DMS153 treated with DMSO at 0.1 percent for 48 hours (cell line): Measurements from ENCODE around the gene THSD7B.

Experiments used
- DNase-seq: peaks from one replicate; lab custom pipeline; 2025; ENCODE audit not compliant: unreplicated experiment; lab: John Stamatoyannopoulos, UW

Gene THSD7B

GRCh38 chr2:137192366-137193310, 427.3 kb downstream of the THSD7B start:
- DNase-seq = no peak

DNA sequence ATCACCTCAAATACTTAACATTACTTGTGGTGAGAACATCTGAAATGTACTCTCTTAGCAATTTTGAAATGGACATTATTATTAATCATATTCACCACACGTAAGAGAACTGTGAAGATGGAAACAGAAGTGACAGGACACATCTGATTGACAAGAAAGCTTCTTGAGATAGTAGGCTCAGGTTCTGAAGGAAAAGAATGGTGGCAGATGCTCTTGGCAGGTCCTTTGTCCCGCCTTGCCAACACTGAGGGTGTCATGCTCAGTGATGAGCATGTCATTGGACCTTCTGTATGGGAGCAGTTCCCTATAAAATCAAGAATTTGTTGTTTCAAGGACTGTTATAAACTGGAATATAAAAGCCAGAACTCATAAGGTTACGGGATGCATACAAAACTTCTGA, 428.1 kb downstream of the THSD7B start:
- DNase-seq = no peak

DNA sequence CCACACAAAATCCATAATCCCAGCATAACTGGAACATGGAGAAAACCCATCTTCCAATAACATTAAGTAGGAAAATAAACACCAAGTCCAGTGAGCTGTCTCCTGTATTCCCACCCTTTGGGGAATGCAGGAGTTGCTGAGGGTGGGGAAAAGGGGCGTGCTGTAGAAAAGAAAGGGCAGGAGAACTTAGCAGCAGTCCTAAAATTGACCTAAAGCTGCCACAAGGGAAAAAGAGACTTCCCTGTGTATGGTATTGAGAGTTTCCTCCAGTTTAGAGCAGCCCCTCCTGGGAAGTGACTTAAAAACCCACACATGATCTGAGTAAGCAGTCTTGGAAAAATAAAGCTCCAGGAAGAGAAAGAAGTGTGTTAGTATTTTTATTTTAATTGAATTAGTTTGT, 428.8 kb downstream of the THSD7B start:
- no peak for DNase-seq

GRCh38 chr2:137199751-137200150, 434.4 kb downstream of the THSD7B start:
- DNase-seq = no peak

GRCh38 chr2:137202318-137202717, 437.0 kb downstream of the THSD7B start:
- no peak for DNase-seq

- no peak for DNase-seq
Measured at GRCh38 chr2:137205324-137205723, 440.0 kb downstream of the THSD7B start.

DNA sequence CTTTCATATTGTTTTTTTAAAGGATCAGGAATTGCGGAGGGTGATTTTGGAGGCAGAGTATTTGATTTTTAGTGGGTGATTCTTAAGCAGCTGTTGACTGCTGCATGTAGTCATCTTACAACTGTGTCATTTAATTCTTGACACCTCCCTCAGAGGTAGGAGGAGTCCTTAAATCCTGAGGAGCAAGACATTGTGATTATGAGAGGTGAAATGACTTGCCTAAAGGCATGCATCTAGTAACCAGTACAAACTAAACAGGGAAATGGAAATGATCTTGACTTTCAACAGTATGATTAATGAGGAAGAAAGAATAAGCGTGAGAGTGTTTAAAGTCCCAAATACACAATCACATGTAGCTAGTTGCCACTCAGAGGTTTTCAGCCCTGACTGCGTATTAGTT, 440.7 kb downstream of the THSD7B start:
- no peak for DNase-seq

GRCh38 chr2:137207030-137207429, 441.7 kb downstream of the THSD7B start:
- no peak for DNase-seq

- no peak for DNase-seq
Measured at GRCh38 chr2:137208431-137208891, 443.1 kb downstream of the THSD7B start.

- DNase-seq = no peak
Measured at GRCh38 chr2:137210039-137210438, 444.7 kb downstream of the THSD7B start.

DNA sequence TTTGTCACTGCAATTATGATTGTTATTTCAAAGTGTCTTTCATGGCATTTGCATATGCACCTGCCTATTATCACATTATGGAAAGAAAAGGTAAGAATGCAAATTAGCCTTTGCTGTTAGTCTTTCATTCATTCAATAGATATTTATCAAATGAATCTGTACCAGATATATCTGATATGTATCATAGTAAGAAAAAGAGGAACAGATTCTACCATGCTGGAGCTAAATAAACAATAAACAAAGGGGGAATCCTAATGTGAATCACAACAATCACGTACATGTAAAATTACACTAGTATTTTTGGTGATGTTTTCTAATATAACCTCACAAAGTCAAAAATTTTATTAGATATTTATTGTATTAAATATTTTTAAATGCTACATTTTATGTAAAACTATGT, 446.4 kb downstream of the THSD7B start:
- DNase-seq = no peak

DNA sequence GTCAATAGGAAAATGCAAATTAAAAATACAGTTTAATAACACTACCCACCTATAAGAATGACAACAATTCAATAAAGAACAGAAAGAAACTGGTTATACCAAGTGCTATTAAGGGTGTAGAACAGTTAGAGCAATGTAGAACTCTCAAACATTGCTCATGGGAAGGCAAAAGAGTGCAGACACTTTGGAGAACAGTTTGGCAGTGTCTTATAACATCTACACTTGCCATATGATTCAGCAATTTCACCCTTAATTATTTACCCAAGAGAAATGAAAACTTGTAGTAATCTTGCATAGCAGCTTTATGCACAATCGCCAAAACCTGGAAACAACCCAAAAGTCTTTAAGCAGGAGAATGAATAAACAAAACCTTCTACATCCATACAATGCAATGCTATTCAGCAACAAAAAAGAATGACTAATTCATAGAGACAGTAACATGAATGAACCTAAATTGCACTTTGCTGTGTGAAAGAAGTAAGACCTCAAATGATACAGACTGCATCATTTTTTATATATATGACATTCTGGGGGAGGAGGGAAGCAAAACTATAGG, 455.2 kb downstream of the THSD7B start:
- no peak for DNase-seq

DNA sequence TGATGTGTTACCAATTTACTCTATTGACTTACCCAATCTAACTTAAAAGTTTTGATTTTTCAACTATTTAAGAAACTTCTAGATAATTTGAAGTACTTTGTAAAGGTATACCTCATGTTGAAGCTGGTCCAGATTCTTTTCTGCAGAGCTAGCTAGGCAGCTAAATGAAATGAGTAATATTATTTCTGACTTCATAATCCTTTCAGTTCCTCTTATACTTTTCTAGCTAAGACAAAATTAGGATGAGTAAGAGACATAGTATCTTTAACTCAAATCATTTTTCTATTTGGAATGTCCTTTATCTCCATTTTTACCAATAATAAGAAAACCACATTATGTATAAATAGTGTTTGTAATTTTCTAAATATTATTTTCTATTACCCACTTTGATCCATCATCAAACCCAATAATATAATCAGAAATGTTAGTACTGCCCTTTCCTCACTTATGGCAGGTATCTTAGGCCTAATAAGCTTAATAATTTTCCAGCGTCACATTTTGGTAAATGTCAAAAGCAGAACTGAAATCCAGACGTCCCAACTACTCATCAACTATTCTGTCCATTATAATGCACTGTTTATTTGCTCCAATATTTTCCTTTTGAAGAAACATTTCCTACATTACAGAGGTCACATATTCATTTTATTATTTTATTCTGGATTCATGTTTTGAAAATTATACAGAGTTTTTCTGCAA, 456.6 kb downstream of the THSD7B start:
- no peak for DNase-seq

DNA sequence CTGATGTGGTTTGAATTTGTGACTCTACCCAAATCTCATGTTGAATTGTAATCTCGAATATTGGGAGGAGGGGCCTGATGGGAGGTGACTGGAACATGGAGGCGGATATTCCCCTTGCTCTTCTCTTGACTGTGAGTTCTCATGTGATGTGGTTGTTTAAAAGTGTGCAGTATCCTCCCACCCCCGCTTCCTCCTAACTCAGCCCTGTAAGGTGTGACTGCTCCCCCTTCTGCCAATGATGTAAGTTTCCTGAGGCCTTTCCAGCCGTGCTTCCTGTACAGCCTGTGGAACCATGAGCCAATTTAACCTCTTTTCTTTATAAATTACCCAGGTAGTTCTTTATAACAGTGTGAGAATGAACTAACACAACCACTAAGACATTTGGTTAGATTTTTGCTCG, 458.4 kb downstream of the THSD7B start:
- DNase-seq = no peak

GRCh38 chr2:137228566-137228965, 463.2 kb downstream of the THSD7B start:
- no peak for DNase-seq

DNA sequence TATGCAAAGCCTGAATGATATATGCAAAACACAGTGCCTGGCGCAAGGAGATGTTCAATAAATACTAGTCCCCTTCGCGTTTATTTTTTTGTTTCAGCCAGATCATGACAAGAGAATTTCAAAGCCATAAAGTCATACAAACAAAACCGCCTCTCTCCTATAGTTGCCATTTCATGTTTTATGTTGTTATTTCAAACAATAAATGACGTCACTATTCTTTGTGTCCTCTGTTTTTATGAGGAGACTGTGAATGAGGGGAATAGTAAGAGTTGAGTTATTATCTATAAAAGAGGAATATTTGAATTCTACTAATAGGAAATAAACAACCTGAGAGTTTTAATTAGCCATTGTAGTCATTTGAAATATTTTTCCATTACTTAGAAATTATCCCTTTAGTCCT, 464.5 kb downstream of the THSD7B start:
- DNase-seq = no peak

GRCh38 chr2:137231628-137232027, 466.3 kb downstream of the THSD7B start:
- no peak for DNase-seq

GRCh38 chr2:137232076-137232475, 466.7 kb downstream of the THSD7B start:
- no peak for DNase-seq

- no peak for DNase-seq
Measured at GRCh38 chr2:137233091-137233490, 467.7 kb downstream of the THSD7B start.

DNA sequence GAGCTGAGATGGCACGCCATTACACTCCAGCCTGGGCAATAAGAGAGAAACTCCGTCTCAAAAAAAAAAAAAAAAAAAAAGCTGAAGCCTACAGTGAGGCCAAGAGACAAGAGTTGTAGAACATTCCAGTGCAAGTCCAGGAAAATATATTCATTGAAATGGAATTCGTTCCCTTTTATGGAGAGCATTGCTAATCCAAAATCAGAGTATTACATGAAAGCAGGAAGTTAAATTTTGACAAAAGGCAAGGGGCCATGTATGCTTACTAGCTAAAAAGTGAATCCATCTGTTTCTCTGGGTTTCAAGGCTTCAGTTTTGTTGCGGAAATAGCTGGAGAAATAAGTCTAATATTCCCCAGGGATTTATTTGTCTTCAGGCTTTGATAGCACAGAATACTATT, 471.7 kb downstream of the THSD7B start:
- DNase-seq = no peak

DNA sequence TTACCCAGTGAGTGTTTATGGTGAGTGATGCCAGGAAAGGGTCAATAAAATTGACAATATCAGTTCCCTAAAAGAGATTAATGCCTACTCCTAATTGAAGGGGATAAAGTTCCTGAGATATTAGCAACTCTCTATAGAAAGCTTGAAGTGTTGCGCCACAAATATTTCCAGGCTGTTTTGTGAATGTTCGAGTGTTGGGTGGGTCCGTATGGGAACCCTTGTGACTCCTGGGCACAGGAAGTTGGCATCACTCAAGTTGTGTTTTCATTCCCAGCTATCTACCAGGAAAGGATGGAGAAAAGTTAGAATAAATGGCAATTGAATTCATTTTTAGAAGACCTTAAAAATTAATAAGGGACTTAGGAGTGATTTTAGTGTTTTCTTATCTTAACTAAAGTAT, 472.7 kb downstream of the THSD7B start:
- DNase-seq = no peak
